ENCODE measurements around the gene SPATA46. TPM values are rescaled to one million over a fixed set of nuclear protein-coding genes. Genes with fewer than 3 reads are reported as not detected.

SPATA46 gene
- total RNA-seq, 2 donors from 2014 or later = not detected

DNA sequence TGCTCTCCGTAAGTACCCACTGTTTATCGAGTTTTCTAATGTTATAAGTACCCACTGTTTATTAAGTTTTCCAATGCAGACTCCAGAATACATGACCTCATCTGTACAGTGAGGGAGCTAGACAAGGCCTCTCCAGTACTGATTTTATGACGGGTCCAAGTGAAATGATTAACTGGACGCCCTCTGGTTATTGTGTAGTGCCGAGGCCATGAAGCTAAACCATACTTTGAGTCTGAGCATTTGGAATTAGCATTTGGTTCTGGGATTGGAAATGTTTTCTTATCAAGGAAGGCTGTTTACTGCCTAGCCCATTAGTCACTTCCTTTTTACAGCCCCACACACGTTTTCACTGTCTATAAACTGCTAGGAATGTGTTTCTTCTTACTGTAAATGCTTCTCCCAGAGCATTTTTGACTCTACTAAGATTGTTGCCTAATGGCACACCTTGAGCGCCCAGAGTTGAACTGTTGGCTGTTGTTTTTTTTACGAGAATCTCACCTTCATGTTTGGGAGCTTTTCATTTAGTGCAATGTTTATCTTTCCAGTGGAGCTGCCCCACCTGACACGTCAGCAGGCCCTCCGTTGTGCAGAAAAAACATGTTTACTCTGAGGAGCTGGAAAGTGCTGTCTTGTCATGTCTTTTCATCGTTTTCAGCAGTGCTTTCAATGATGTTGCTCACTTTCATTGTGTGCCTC is 26.9 kb downstream of the SPATA46 start:
- ATAC-seq (no peak), DNase-seq (ENCODE audit: low spot score) (no peak)
- no peak overlapping the region for H3K4me3 Mint-ChIP-seq
- H3K9me3 Mint-ChIP-seq = no peaks in the 10 kb centered on the region
- H3K4me1 Mint-ChIP-seq (ENCODE audit: low read depth in 2 of 2) = no peaks in the 10 kb centered on the region
- H3K27me3 Mint-ChIP-seq = peaks cover 6 to 25% of the 10 kb centered on the region in 2 donors
- H3K36me3 Mint-ChIP-seq = no peaks in the 10 kb centered on the region
- H3K27ac Mint-ChIP-seq = no peak overlapping the region

GRCh38 chr1:162347281-162347680 is 29.4 kb downstream of the SPATA46 start:
- Mint-ChIP-seq H3K4me3 (no peak overlapping the region), H3K27me3 (peaks cover 6 to 23% of the 10 kb centered on the region in 2 donors), H3K4me1 (ENCODE audit: low read depth in 2 of 2) (no peaks in the 10 kb centered on the region), H3K36me3 (no peaks in the 10 kb centered on the region), H3K9me3 (no peaks in the 10 kb centered on the region), H3K27ac (no peak overlapping the region)
- ATAC-seq = no peak
- no peak for DNase-seq (ENCODE audit: low spot score)

- Mint-ChIP-seq H3K27me3 (peaks cover 6 to 9% of the 10 kb centered on the region in 2 donors), H3K9me3 (no peaks in the 10 kb centered on the region), H3K4me1 (ENCODE audit: low read depth in 2 of 2) (no peaks in the 10 kb centered on the region), H3K27ac (no peak overlapping the region), H3K36me3 (no peaks in the 10 kb centered on the region), H3K4me3 (no peak overlapping the region)
- DNase-seq (ENCODE audit: low spot score) = no peak
- no peak for ATAC-seq
These were observed 33.2 kb downstream of the SPATA46 start for GRCh38 chr1:162343470-162343869.

GRCh38 chr1:162342452-162342983 is 34.1 kb downstream of the SPATA46 start:
- H3K27me3 Mint-ChIP-seq = peaks cover 6 to 9% of the 10 kb centered on the region in 2 donors
- no peak overlapping the region for H3K4me3 Mint-ChIP-seq
- no peak overlapping the region for H3K27ac Mint-ChIP-seq
- no peak for ATAC-seq
- H3K9me3 Mint-ChIP-seq = no peaks in the 10 kb centered on the region
- no peak for DNase-seq (ENCODE audit: low spot score)
- H3K4me1 Mint-ChIP-seq (ENCODE audit: low read depth in 2 of 2) = no peaks in the 10 kb centered on the region
- H3K36me3 Mint-ChIP-seq = no peaks in the 10 kb centered on the region

- Mint-ChIP-seq H3K9me3 (no peaks in the 10 kb centered on the region), H3K27ac (no peak overlapping the region), H3K4me1 (ENCODE audit: low read depth in 2 of 2) (no peaks in the 10 kb centered on the region), H3K4me3 (no peak overlapping the region), H3K27me3 (peaks cover 7 to 9% of the 10 kb centered on the region in 2 donors), H3K36me3 (no peaks in the 10 kb centered on the region)
- DNase-seq (ENCODE audit: low spot score) (no peak), ATAC-seq (no peak)
These were observed 39.9 kb downstream of the SPATA46 start for GRCh38 chr1:162336621-162337285.

GRCh38 chr1:162335126-162335525 is 41.5 kb downstream of the SPATA46 start:
- H3K27ac Mint-ChIP-seq = no peak overlapping the region
- peaks cover 7% of the 10 kb centered on the region in 2 donors for H3K27me3 Mint-ChIP-seq
- H3K4me1 Mint-ChIP-seq (ENCODE audit: low read depth in 2 of 2) = no peaks in the 10 kb centered on the region
- H3K4me3 Mint-ChIP-seq = no peak overlapping the region
- no peaks in the 10 kb centered on the region for H3K36me3 Mint-ChIP-seq
- ATAC-seq (no peak), DNase-seq (ENCODE audit: low spot score) (no peak)
- H3K9me3 Mint-ChIP-seq = no peaks in the 10 kb centered on the region

- no peak overlapping the region for H3K4me3 Mint-ChIP-seq
- no peaks in the 10 kb centered on the region for H3K36me3 Mint-ChIP-seq
- ATAC-seq = no peak
- H3K9me3 Mint-ChIP-seq = no peaks in the 10 kb centered on the region
- no peak overlapping the region for H3K27ac Mint-ChIP-seq
- DNase-seq (ENCODE audit: low spot score) = no peak
- H3K4me1 Mint-ChIP-seq (ENCODE audit: low read depth in 2 of 2) = no peaks in the 10 kb centered on the region
- H3K27me3 Mint-ChIP-seq = peaks cover 5 to 7% of the 10 kb centered on the region in 2 donors
These were observed 42.7 kb downstream of the SPATA46 start for GRCh38 chr1:162333991-162334390.

GRCh38 chr1:162329826-162330225 is 46.8 kb downstream of the SPATA46 start:
- H3K4me3 Mint-ChIP-seq = no peak overlapping the region
- no peak for DNase-seq (ENCODE audit: low spot score)
- no peaks in the 10 kb centered on the region for H3K4me1 Mint-ChIP-seq (ENCODE audit: low read depth in 2 of 2)
- H3K9me3 Mint-ChIP-seq = no peaks in the 10 kb centered on the region
- H3K36me3 Mint-ChIP-seq = no peaks in the 10 kb centered on the region
- H3K27me3 Mint-ChIP-seq = peaks cover 5 to 27% of the 10 kb centered on the region in 2 donors
- ATAC-seq = no peak
- no peak overlapping the region for H3K27ac Mint-ChIP-seq

DNA sequence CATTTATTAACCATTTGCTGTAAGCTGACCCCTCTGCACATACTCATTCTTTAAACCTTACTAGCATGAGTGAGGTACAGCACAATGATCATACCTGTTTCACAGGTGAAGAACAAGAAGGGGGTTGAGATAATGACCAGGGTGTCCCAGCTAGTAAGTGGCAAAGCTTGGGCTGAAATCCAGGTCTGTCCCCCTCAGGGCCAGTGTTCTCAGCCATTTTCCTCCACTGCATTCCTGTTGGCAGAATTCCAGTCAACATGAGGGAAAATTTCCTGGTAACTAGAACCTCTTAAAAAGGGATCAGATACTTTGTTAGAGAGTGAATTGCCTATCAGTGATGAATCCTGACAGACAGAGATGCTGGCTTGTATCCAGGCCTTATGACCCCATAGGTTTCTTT is 48.1 kb downstream of the SPATA46 start:
- Mint-ChIP-seq H3K4me1 (ENCODE audit: low read depth in 2 of 2) (no peaks in the 10 kb centered on the region), H3K27me3 (peaks cover 3 to 20% of the 10 kb centered on the region in 2 donors), H3K4me3 (no peak overlapping the region), H3K9me3 (no peaks in the 10 kb centered on the region), H3K36me3 (no peaks in the 10 kb centered on the region), H3K27ac (no peak overlapping the region)
- no peak for DNase-seq (ENCODE audit: low spot score)
- no peak for ATAC-seq

DNA sequence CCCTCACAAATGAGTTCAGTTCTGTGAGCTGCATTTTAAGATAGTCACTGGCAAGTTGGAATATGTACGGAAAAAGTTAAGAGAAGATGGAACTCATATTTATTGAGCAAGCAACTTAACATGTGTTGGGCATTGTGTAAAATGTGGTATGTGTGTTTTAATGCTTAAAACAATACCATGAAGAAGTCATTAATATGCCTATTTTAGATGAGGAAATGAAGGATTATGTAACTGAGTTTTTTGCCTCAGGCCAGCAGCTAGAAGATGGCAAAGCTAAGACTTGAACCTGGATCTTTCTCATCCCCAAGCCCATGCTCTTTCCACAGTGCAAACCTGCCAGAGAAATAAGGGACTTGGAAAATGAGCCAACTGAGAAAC is 48.9 kb downstream of the SPATA46 start:
- H3K36me3 Mint-ChIP-seq = no peaks in the 10 kb centered on the region
- no peak overlapping the region for H3K4me3 Mint-ChIP-seq
- no peaks in the 10 kb centered on the region for H3K4me1 Mint-ChIP-seq (ENCODE audit: low read depth in 2 of 2)
- H3K27me3 Mint-ChIP-seq = peaks cover 3 to 22% of the 10 kb centered on the region in 2 donors
- H3K9me3 Mint-ChIP-seq = no peaks in the 10 kb centered on the region
- DNase-seq (ENCODE audit: low spot score) (no peak), ATAC-seq (no peak)
- H3K27ac Mint-ChIP-seq = no peak overlapping the region

- no peaks in the 10 kb centered on the region for H3K4me1 Mint-ChIP-seq (ENCODE audit: low read depth in 2 of 2)
- peak overlapping the region in 1 of 2 donors; percentile 3 for H3K27ac Mint-ChIP-seq
- DNase-seq (ENCODE audit: low spot score) (no peak), ATAC-seq (no peak)
- H3K4me3 Mint-ChIP-seq = no peak overlapping the region
- peaks cover 3 to 27% of the 10 kb centered on the region in 2 donors for H3K27me3 Mint-ChIP-seq
- H3K9me3 Mint-ChIP-seq = no peaks in the 10 kb centered on the region
- no peaks in the 10 kb centered on the region for H3K36me3 Mint-ChIP-seq
These were observed 49.4 kb downstream of the SPATA46 start for GRCh38 chr1:162327144-162327787.

- Mint-ChIP-seq H3K9me3 (no peaks in the 10 kb centered on the region), H3K4me1 (ENCODE audit: low read depth in 2 of 2) (no peaks in the 10 kb centered on the region), H3K27ac (peak overlapping the region in 1 of 2 donors; percentile 3), H3K36me3 (no peaks in the 10 kb centered on the region), H3K4me3 (no peak overlapping the region), H3K27me3 (peaks cover 3 to 27% of the 10 kb centered on the region in 2 donors)
- ATAC-seq (no peak), DNase-seq (ENCODE audit: low spot score) (no peak)
These were observed 50.1 kb downstream of the SPATA46 start for GRCh38 chr1:162326559-162326958.

- Mint-ChIP-seq H3K4me3 (no peak overlapping the region), H3K4me1 (ENCODE audit: low read depth in 2 of 2) (peaks cover 0 to 3% of the 10 kb centered on the region in 2 donors), H3K27me3 (peaks cover 12 to 32% of the 10 kb centered on the region in 2 donors)
These were observed 52.3 kb downstream of the SPATA46 start for GRCh38 chr1:162324396-162324795.

More at GRCh38 chr1:162324396-162324795, 52.3 kb downstream of the SPATA46 start:
- Mint-ChIP-seq H3K36me3 (no peaks in the 10 kb centered on the region), H3K9me3 (no peaks in the 10 kb centered on the region), H3K27ac (no peak overlapping the region)
- DNase-seq (ENCODE audit: low spot score) (no peak), ATAC-seq (no peak)

Measured in natural killer cell treated with Interleukin-12 subunit alpha and Interleukin-12 subunit beta and Interleukin-15 and Interleukin-18, amount 100 ng/mL, for 72 hours (primary cell).